ENCODE measurements around the gene PIGN.

Gene PIGN

DNA sequence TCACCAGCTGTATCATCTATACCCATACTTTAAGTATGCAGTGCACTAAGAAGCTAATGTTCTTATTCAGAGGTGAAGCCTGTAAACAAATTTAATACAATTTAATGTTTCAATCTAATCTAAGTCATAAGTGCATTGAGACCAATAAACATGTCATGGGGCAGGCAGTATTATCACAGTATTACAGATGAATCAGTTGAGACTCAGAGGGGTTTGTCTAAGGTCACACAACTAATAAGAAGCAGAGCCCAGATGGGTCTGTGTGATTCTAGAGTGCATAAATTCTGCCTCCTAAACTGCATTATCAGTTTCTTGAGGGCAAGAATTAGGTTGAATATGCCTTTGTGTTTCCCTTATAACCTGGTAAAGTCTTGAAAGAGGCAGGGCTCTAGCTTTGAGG lies 153.1 kb downstream of the PIGN start:
- no peak overlapping the region for H3K27ac Mint-ChIP-seq
- peaks cover 24% of the 10 kb centered on the region for H3K4me1 Mint-ChIP-seq (ENCODE audit: low read depth)
- no peaks in the 10 kb centered on the region for H3K27me3 Mint-ChIP-seq
- no peaks in the 10 kb centered on the region for H3K9me3 Mint-ChIP-seq (ENCODE audit: low read depth)
- H3K36me3 Mint-ChIP-seq: no peaks in the 10 kb centered on the region
- no peak overlapping the region for H3K4me3 Mint-ChIP-seq

DNA sequence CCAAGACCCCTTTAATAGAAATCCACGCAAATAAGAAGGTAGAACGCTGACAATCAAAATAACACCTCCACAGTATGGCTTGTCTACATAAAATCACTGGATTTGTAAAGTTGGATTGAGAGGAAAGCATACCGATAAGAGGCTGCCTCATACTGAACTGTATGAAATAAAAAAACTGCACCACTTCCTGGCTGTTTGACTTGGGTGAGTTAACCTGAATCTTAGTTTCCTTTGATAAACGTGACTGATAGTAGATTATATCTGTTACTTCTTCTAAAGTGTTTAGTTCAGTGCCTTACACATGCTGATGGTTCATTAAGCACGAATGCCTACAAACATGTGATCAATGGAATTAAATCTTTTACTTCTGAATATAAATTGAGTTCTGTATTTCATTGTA lies 153.6 kb downstream of the PIGN start:
- Mint-ChIP-seq H3K4me3 (no peak overlapping the region), H3K9me3 (ENCODE audit: low read depth) (no peaks in the 10 kb centered on the region)

DNA sequence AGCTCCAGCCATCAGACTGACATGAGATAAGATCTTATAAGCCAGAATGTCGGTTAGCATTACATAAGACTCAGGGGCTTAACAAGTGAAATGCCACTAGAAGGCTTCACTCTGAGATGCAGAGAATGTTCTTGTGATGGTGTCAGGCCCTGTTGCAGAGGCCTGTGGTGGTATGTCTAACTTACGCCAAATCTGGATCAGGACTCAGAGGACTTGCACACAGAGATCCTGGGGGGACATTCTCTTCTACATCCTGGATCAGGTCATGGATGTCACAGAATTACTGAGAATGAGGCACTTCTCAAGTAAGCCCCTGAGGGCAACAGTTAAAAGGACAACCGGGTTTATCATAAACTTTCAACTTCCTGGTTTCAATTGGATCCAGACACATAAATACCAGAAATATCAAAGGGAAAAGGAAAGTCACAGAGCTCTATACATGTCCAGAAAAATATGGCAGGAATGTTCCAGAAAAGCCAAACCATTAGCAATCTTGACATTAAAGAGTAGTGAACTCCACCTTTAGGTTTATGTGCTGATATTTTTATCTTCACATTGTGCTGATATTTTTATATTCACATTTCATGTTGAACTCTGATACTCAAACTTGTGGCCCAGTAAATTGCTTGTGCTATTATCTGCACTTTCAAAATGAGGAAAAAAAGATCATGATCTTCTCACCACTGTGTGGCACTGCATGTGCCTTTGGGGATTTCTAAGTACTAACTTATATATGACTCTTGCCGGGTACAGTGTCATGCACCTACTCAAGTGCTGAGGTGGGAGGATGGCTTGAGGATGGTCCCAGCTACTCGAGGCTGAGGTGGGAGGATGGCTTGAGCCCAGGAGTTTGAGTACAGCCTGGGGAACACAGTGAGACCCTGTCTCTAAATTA lies 156.5 kb downstream of the PIGN start:
- Mint-ChIP-seq H3K36me3 (no peaks in the 10 kb centered on the region), H3K27ac (no peak overlapping the region), H3K27me3 (peaks cover 4% of the 10 kb centered on the region), H3K9me3 (ENCODE audit: low read depth) (no peaks in the 10 kb centered on the region), H3K4me1 (ENCODE audit: low read depth) (peaks cover 24% of the 10 kb centered on the region), H3K4me3 (no peak overlapping the region)

More for the DNA sequence above, 153.6 kb downstream of the PIGN start:
- peaks cover 24% of the 10 kb centered on the region for H3K4me1 Mint-ChIP-seq (ENCODE audit: low read depth)
- no peak overlapping the region for H3K27ac Mint-ChIP-seq
- H3K36me3 Mint-ChIP-seq: no peaks in the 10 kb centered on the region
- H3K27me3 Mint-ChIP-seq: no peaks in the 10 kb centered on the region

DNA sequence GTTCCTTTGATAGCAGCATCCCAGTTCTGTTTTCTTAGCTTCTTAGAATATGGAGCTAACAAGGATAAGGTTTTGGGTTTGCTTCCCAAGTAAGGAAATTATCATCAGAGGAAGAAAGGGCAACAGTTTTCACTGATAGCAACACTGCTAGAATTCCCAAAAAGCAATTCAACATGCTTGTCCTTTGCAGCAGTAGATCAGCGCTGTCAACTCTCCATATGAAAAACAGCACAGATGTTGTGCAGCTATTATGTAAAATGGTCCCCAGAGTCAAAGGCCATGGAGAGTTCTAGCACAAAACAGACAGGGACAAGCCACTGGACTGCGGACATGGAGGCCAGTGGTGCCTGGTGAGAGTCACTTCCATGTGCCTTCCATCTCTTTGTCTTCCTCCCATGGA lies 158.1 kb downstream of the PIGN start:
- H3K4me1 Mint-ChIP-seq (ENCODE audit: low read depth): peaks cover 13% of the 10 kb centered on the region

DNA sequence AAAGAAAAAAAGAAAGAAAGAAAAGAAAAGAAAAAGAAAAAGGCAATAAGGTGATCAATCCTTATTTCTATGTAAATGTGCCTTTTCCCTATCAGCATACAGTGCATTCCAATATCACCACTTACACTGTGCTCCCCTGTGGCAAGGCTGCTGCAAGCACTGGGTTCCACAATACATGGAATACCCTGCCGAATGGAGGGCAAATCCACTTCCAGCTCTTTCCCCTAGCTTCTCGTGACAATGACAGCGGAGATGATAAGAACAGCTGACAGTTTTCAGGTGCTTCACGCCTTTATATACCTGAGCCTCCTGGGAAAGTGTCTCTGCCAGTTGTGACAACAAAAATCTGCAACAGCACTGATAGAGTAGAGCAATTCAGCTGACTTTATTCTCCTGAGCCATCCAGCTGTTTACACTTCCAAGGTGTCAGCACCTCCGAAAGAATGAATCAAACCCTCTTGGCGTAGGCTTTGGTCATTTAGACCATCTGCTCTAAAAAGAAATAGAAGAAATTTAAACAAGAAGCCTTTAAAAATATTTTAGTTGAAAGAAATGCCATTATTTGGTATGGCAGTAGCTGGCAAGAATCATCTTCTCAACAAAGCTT lies 158.8 kb downstream of the PIGN start:
- Mint-ChIP-seq H3K36me3 (no peaks in the 10 kb centered on the region), H3K9me3 (ENCODE audit: low read depth) (no peaks in the 10 kb centered on the region), H3K4me1 (ENCODE audit: low read depth) (peaks cover 6% of the 10 kb centered on the region), H3K27me3 (peaks cover 4% of the 10 kb centered on the region), H3K4me3 (no peak overlapping the region), H3K27ac (no peak overlapping the region)

More for the DNA sequence above, 158.1 kb downstream of the PIGN start:
- H3K9me3 Mint-ChIP-seq (ENCODE audit: low read depth): no peaks in the 10 kb centered on the region
- H3K36me3 Mint-ChIP-seq: no peaks in the 10 kb centered on the region
- peaks cover 4% of the 10 kb centered on the region for H3K27me3 Mint-ChIP-seq
- no peak overlapping the region for H3K27ac Mint-ChIP-seq
- no peak overlapping the region for H3K4me3 Mint-ChIP-seq

DNA sequence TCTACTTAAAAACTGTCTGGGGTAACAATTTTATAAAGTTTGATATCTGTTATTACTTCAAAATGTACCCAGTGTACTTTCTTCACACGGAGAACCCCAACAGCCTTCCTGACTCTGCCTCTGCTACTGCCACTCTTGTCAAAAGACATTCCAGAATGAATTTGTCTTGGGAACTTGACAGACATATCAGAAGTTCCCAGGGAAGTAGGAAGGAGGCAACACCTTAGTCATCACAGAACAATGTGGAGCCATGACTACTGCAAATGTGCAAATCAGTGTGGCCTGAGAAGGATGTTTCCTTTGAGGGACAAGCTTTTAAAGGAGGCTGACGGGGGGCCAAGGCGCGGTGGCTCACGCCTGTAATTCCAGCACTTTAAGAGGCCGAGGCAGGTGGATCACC lies 160.3 kb downstream of the PIGN start:
- Mint-ChIP-seq H3K9me3 (ENCODE audit: low read depth) (no peaks in the 10 kb centered on the region), H3K36me3 (no peaks in the 10 kb centered on the region), H3K4me3 (no peak overlapping the region), H3K27ac (no peak overlapping the region), H3K4me1 (ENCODE audit: low read depth) (no peaks in the 10 kb centered on the region), H3K27me3 (peaks cover 4% of the 10 kb centered on the region)

DNA sequence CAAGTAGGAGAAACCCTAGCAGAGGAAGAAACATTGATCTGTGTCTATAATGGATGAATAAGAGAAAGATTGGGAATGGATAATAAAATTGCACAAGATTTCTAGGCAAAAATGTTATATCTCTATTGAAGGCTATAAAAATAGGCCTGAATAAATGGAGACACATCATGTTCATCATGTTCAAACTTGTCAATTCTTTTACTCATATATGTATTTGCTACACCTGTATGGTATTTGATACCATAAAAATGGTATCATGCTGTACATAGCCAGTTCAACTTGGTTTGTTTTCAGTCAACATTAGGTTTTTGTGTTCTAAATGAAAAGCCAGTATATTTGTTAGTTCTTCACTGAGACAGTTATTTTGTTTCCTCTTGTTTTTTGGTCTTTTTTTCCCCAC lies 161.9 kb downstream of the PIGN start:
- no peaks in the 10 kb centered on the region for H3K4me1 Mint-ChIP-seq (ENCODE audit: low read depth)
- no peak overlapping the region for H3K4me3 Mint-ChIP-seq
- H3K9me3 Mint-ChIP-seq (ENCODE audit: low read depth): peaks cover 3% of the 10 kb centered on the region
- peaks cover 8% of the 10 kb centered on the region for H3K27me3 Mint-ChIP-seq
- H3K36me3 Mint-ChIP-seq: peaks cover 3% of the 10 kb centered on the region
- H3K27ac Mint-ChIP-seq: no peak overlapping the region

DNA sequence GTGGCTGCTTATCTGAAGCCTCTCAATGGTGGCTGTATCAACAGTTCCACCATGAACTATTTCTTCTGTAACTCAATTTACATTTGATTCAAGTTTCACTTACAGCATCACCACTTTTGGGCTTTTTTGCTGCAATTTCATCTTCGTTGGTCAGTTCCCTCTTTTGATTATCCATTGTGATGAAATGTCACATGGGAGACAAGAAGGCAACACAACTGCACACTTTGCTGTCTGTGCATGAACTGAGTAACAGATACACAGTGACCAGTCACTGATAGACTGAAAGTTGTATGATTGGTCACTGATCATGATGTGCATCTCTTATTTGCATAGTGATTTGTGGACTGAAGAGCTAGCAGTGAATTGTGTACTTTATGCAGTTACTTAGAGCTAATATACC lies 163.3 kb downstream of the PIGN start:
- H3K36me3 Mint-ChIP-seq: peaks cover 3% of the 10 kb centered on the region
- peaks cover 8% of the 10 kb centered on the region for H3K27me3 Mint-ChIP-seq
- H3K4me3 Mint-ChIP-seq: no peak overlapping the region
- no peak overlapping the region for H3K27ac Mint-ChIP-seq
- no peaks in the 10 kb centered on the region for H3K4me1 Mint-ChIP-seq (ENCODE audit: low read depth)
- H3K9me3 Mint-ChIP-seq (ENCODE audit: low read depth): peaks cover 3% of the 10 kb centered on the region

DNA sequence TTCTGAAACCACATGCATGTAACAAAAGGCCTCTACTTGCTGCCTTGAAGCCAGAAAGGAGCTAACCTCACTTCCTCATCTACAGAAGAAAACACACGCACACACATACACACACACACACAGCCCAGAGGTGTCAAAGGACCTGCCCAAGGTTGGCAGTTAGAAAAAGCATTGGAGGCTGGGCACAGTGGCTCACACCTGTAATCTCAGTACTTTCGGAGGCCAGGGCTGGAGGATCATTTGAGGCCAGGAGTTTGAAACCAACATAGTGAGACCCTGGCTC lies 168.2 kb downstream of the PIGN start:
- H3K27me3 Mint-ChIP-seq: peaks cover 3% of the 10 kb centered on the region
- peaks cover 3% of the 10 kb centered on the region for H3K9me3 Mint-ChIP-seq (ENCODE audit: low read depth)
- no peak overlapping the region for H3K27ac Mint-ChIP-seq
- peaks cover 6% of the 10 kb centered on the region for H3K36me3 Mint-ChIP-seq
- no peaks in the 10 kb centered on the region for H3K4me1 Mint-ChIP-seq (ENCODE audit: low read depth)
- no peak overlapping the region for H3K4me3 Mint-ChIP-seq

DNA sequence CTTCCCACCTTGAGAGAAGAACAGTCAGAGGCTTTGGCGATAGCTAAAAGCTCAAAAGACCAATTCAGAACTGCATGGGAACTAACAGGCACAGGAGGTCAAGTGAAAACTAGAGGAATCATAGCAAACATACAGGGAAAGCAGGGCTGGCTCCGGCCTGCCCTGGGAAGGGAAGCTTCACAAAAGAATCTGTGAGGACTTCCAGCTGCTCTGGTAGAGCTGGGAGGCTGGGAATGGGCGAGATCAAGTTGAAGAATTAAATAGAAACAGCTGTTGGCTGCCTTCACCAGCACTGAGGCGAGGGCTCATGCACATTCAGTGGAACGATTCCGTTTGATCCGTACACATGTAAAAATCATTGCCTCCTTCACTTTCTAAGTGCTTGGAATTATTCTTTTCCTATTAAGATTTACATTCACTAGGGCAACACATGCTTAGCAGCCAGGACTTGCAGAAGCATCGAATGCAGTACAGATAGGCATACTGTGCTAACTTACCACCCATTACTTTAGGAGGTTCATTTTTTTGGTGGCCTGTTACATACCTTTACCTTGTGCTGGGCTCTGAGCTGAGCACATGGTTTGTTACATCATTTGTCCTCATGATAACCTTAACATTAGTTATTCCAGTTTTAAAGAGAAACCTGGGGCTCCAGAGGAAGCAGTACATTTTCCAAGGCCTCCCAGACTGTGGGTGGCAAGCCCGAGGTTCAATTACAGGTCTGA lies 168.7 kb downstream of the PIGN start:
- Mint-ChIP-seq H3K9me3 (ENCODE audit: low read depth) (peaks cover 3% of the 10 kb centered on the region), H3K4me3 (no peak overlapping the region), H3K27me3 (peaks cover 3% of the 10 kb centered on the region), H3K36me3 (peaks cover 6% of the 10 kb centered on the region), H3K4me1 (ENCODE audit: low read depth) (no peaks in the 10 kb centered on the region), H3K27ac (no peak overlapping the region)

DNA sequence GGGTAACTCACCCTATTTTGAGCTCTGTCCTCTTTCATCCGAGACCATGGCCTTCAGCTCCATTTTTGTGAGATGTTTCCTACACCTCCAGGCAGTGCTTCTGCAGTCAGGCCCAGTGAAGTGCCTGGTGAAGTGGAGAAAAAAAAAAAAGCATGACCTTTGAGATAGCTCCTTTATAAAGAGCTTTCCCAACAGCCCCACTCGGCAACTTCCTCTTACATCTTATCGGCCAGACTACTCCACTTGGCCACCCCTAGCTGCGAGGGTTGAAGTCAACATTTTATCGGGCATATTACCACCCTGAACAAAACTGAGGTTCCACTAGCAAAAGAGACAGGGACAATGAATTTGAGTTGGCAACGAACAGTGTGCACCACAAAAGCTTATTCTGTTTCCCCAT lies 169.2 kb downstream of the PIGN start:
- no peak overlapping the region for H3K4me3 Mint-ChIP-seq
- H3K36me3 Mint-ChIP-seq: peaks cover 6% of the 10 kb centered on the region
- no peaks in the 10 kb centered on the region for H3K4me1 Mint-ChIP-seq (ENCODE audit: low read depth)
- H3K27me3 Mint-ChIP-seq: peaks cover 3% of the 10 kb centered on the region
- peaks cover 3% of the 10 kb centered on the region for H3K9me3 Mint-ChIP-seq (ENCODE audit: low read depth)
- no peak overlapping the region for H3K27ac Mint-ChIP-seq

DNA sequence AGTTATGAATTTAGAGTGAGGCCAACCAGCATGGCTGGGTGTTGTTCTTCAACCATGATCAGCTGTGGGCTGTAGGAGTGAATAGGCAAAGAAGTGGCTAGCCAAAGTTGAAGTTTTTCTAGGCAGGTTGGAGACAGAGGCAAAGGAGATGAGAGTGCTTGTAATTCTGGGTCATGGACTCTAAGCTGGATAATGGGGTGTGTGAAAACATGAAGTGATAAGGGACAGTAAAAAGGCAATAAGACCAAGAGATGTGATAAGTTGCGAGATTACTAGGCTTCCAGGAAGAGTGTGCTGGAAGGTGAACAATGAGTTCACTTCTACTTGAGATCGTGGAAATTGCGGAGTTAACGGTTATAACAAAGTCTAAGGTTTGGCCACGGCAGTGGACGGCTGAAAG lies 175.4 kb downstream of the PIGN start:
- Mint-ChIP-seq H3K27me3 (peaks cover 1% of the 10 kb centered on the region), H3K27ac (no peak overlapping the region), H3K4me1 (ENCODE audit: low read depth) (no peaks in the 10 kb centered on the region), H3K4me3 (no peak overlapping the region), H3K9me3 (ENCODE audit: low read depth) (no peaks in the 10 kb centered on the region), H3K36me3 (no peaks in the 10 kb centered on the region)

DNA sequence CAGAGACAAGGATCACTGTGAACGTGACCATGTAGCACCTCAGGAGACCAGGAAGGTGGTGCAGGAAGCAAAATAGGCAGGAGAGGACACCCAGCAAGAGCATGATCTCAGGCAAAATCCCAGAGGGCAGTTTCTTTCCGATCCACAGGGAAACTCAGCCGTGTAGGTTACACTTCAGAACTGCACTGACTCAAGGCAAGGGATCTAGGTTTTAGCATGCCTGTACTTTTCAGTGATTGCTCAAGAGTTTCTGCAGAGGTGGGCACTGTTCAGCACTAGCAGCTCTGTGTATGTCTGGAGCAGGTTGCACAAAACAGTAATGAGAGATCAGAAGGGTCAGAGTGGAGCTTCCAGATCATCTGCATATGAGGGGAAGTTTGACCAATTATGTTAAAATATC lies 177.3 kb downstream of the PIGN start:
- no peak overlapping the region for H3K4me3 Mint-ChIP-seq
- peaks cover 1% of the 10 kb centered on the region for H3K27me3 Mint-ChIP-seq
- no peaks in the 10 kb centered on the region for H3K4me1 Mint-ChIP-seq (ENCODE audit: low read depth)
- H3K9me3 Mint-ChIP-seq (ENCODE audit: low read depth): no peaks in the 10 kb centered on the region
- H3K27ac Mint-ChIP-seq: no peak overlapping the region
- no peaks in the 10 kb centered on the region for H3K36me3 Mint-ChIP-seq

DNA sequence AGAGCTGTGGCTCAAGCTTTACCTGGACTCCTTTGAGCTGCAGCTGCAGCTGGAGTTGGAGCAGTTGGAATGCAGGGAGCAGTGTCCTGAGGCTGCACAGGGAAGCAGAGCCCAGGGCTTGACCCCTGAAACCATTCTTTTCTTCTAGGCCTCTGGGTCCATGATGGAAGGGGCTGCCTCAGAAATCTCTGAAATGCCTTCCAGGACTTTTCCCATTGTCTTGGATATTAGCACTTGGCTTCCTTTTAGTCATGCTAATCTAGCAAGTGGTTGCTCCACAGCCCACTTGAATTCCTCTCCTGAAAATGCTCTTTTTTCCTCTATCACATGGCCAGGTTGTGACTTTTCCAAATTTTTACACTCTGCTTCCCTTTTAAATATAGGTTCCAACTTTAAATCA lies 185.5 kb downstream of the PIGN start:
- Mint-ChIP-seq H3K27me3 (no peaks in the 10 kb centered on the region), H3K27ac (no peak overlapping the region), H3K4me3 (no peak overlapping the region), H3K36me3 (peaks cover 2% of the 10 kb centered on the region), H3K9me3 (ENCODE audit: low read depth) (no peaks in the 10 kb centered on the region), H3K4me1 (ENCODE audit: low read depth) (no peaks in the 10 kb centered on the region)

DNA sequence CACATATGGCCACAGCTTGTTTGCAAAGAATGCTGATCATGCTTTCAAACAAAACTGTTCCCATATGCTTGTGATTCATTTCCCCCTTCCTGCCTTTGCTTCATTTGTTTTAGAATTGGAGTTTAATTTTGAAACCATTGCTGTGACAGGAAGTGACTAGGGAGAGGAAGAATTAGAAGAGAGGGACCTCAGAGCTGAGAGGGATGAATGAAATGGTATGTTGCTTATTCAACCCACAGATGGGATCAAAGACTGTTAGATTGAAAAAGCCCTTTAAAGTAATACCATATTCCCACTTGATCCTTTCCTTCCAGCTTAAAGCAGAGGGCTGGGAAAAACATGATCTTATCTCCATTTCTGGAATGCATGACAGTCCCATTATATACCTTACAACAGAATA lies 187.9 kb downstream of the PIGN start:
- Mint-ChIP-seq H3K9me3 (ENCODE audit: low read depth) (no peaks in the 10 kb centered on the region), H3K36me3 (peaks cover 2% of the 10 kb centered on the region), H3K27me3 (peaks cover 2% of the 10 kb centered on the region), H3K4me3 (no peak overlapping the region), H3K4me1 (ENCODE audit: low read depth) (no peaks in the 10 kb centered on the region), H3K27ac (no peak overlapping the region)
